HepG2 (cell line): ENCODE data around the gene COL26A1.

ENCODE experiments used
- AFF4 ChIP-seq: sonication (generic); formaldehyde crosslinking; IDR thresholded peaks from 2 replicates; pipeline ENCODE4 v1.4.0; 2020; ENCODE audit warnings: missing genetic modification reagents
- CC2D1A ChIP-seq: sonication (generic); formaldehyde crosslinking; IDR thresholded peaks from 2 replicates; pipeline ENCODE4 v1.8.1; 2023; ENCODE audit warnings: mild to moderate bottlenecking, missing genetic modification reagents
- CTCF ChIP-seq: sonication (generic); formaldehyde crosslinking; IDR thresholded peaks from 2 replicates; pipeline ENCODE4 v1.5.0; 2020; ENCODE audit warnings: mild to moderate bottlenecking, missing genetic modification reagents, moderate library complexity
- EP300 ChIP-seq, 3 experiments: sonication (generic) in 1 of 3; formaldehyde crosslinking in 1 of 3; IDR thresholded peaks; 2 replicates each; pipeline versions ENCODE4 v1.5.1 to v1.6.1; 2011 to 2020; ENCODE audit warnings: low read depth in 2 of 3, low read length in 2 of 3, borderline replicate concordance in 1 of 3, improper control_type of control experiment in 1 of 3, mild to moderate bottlenecking in 1 of 3, missing genetic modification reagents in 1 of 3, moderate library complexity in 1 of 3
- HMGXB4 ChIP-seq, 2 experiments: sonication (generic) in 1 of 2; formaldehyde crosslinking in 1 of 2; IDR thresholded peaks; 2 replicates each; pipeline versions ENCODE4 v1.4.0 to v1.6.1; 2018 to 2020; ENCODE audit warnings: missing genetic modification reagents in 2 of 2, borderline replicate concordance in 1 of 2, low read depth in 1 of 2, mild to moderate bottlenecking in 1 of 2, missing biosample characterization in 1 of 2
- RELA ChIP-seq: sonication (generic); formaldehyde crosslinking; IDR thresholded peaks from 2 replicates; pipeline ENCODE4 v1.4.0; 2020; ENCODE audit warnings: missing genetic modification reagents
- RFX5 ChIP-seq: IDR thresholded peaks from 2 replicates; pipeline ENCODE4 v1.6.1; 2011; ENCODE audit warnings: low read depth, low read length, improper control_type of control experiment
- ZNF432 ChIP-seq: sonication (generic); formaldehyde crosslinking; IDR thresholded peaks from 2 replicates; pipeline ENCODE4 v1.5.0; 2020; ENCODE audit warnings: missing genetic modification reagents, mild to moderate bottlenecking, borderline replicate concordance
- ZNF615 ChIP-seq: sonication (generic); formaldehyde crosslinking; IDR thresholded peaks from 2 replicates; pipeline ENCODE4 v1.5.0; 2020; ENCODE audit warnings: mild to moderate bottlenecking, missing genetic modification reagents, borderline replicate concordance

- no peak for TF ChIP-seq CTCF (CRISPR knock-in tag)
- TF ChIP-seq HMGXB4 (CRISPR knock-in tag; IDR thresholded peaks at IDR 0.05; ENCODE audit: borderline replicate concordance in 1 of 2, low read depth in 1 of 2), result no peak
- no peak for TF ChIP-seq CC2D1A
- no peak for TF ChIP-seq ZNF432 (CRISPR knock-in tag)
- no peak for TF ChIP-seq RELA
- no peak for TF ChIP-seq RFX5
- no peak for TF ChIP-seq ZNF615 (CRISPR knock-in tag)
- TF ChIP-seq AFF4 (CRISPR knock-in tag), result no peak
- TF ChIP-seq EP300 (IDR thresholded peaks at IDR 0.05; ENCODE audit: low read depth in 2 of 2, low read length in 2 of 2), result no peak
- no peak for TF ChIP-seq EP300 (CRISPR knock-in tag; IDR thresholded peaks at IDR 0.05; ENCODE audit: borderline replicate concordance)
These were observed 172.2 kb downstream of the COL26A1 start for GRCh38 chr7:101534873-101535272.
